Activated CD8-positive, alpha-beta memory T cell treated with anti-CD3 and anti-CD28 coated beads, Interleukin-2, amount 50 U/mL, for 1 hour (primary cell): ENCODE results near the gene ATP5PD.

Source experiments
- DNase-seq: peaks from one replicate; pipeline ENCODE4 v3.0.0-alpha.2; 2020; ENCODE audit errors: extremely low read depth

Gene ATP5PD

DNA sequence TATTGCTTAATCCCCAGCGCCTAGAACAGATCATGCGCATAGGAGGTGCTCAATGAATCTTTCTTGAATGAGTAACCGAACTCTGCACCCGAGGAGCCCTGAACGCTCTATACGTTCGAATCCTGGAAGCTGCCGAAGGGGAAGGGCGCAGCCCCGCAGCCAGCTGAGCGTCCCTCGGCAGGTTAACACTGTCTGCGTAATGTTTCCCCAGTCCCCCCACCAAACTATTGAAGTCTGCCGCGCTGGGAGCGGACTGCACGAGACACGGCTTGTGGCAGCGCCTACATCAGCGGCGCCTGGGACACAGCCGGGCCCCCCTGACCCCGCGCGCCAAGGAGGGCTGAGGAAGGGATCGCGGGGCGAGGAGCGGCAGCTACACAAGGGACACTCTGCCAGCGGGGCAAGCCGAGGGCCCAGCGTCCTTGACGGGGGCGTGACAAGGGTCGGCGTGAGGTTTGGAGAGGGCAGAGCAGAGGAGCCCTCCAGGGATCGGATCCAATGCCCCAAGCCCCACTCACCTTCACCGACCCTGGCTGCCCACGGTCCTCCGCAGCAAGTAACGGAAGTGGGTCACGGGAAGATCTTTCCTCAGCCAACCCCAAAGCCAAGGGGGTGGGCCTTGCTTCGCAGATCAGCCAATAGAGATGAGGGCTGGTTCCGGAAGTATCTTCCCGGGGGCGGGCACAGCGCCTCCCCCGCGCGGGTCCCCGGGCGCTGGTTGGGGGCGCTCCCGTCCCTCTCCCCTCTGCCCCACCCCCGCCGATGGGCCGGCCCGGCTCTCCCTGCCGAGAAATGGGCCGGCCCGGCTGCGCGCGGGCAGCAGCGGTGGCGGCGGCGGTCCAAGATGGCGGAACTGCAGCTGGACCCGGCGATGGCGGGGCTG, at the start of gene ATP5PD, which contains the start of gene KCTD2:
Gene ATP5PD (minus strand): TSS at position 563 of the 883 bp plus-strand sequence. CDS start 4,319 bp downstream, outside the sequence.
Gene KCTD2 (plus strand): TSS at position 819 of the 883 bp plus-strand sequence. CDS start 26 bp downstream, at position 845.
- peak; percentile 84 for DNase-seq

- no peak for DNase-seq
These were observed 49.4 kb upstream of the ATP5PD start for GRCh38 chr17:75096082-75096625.

- DNase-seq = no peak
These were observed 48.2 kb upstream of the ATP5PD start for GRCh38 chr17:75094871-75095399.

DNA sequence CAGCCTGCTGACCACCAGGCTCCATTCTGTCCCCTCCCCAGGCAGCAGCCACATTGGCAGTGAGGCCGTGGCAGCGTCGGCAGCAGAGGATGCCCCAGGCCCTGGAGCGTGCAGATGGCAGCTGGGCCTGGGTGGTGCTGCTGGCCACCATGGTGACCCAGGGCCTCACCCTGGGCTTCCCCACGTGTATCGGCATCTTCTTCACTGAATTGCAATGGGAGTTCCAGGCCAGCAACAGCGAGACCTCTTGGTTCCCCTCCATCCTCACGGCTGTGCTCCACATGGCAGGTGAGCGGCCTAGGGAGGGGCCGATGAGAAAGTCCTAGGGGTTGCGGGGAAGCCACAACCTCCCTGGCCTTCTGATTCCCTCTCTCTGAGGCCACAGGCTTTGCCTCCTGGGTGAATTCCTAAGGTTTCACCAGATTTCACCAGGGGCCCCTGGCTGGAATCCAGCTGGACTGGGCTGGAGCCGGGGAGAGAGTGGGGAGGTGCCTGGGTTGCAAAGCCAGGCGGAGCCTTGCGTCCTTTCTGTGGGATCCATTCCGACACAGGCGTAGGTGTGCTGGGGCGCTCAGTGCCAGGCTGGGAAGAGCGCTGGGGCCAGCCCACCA, 46.9 kb upstream of the ATP5PD start:
- no peak for DNase-seq

GRCh38 chr17:75091855-75092327, 45.1 kb upstream of the ATP5PD start:
- DNase-seq = no peak

GRCh38 chr17:75090871-75091854, 44.4 kb upstream of the ATP5PD start:
- no peak for DNase-seq

GRCh38 chr17:75088465-75089417, 42.0 kb upstream of the ATP5PD start:
- no peak for DNase-seq

GRCh38 chr17:75087558-75088453, 41.0 kb upstream of the ATP5PD start, which contains the start of gene SLC16A5:
SLC16A5 (plus strand) TSS chr17:75087954; CDS start chr17:75093637, 5,683 bp downstream.
- DNase-seq = no peak

GRCh38 chr17:75087182-75087557, 40.4 kb upstream of the ATP5PD start:
- DNase-seq = no peak

- no peak for DNase-seq
These were observed 39.9 kb upstream of the ATP5PD start for GRCh38 chr17:75086496-75087181.

DNA sequence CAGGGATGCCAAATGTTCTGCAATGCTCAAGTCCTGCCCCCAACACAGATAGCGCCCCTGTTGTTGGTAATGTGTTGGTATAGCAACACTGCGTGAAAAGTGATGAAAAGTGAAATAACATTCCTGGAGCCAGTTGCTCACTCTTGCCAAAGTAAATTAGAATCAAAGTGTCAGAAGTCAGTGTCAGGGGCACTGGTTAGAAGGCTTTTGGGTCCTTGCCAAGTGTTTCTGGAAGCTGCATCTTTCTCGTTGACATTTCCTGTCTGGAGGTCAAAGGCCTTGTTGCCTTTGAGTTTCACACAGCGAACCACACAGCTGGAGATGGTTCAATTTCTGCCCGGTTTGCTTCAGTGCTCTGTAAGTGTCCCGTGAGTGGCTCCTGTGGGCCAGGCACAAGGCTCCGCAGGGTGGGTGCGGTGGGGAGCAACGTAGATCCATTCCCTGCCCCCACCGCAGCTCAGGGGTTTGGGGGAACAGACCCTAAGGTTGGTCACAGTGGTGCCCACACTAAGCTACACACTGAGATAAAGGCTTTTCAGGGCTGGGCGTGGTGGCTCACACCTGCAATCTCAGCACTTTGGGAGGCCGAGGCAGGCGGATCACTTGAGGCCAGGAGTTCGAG, 37.4 kb upstream of the ATP5PD start:
- DNase-seq = peak; percentile 27

DNA sequence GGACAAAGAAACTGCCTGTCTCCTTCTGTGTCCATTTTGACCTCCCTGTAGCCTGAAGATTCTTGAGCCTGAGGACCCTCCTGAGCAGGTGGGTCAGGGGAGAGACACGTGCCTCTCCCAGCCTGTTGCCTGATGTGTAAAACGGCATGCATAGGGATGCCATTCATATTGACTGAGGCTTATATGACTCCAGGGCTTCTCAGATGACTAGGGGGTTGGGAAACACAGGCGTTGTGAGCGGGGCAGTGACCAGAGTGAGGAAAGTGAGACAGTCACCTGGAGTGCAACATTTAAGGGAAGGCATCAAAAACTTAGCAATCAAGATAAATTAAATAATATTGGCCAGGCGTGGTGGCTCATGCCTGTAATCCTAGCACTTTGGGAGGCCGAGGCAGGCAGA, 35.9 kb upstream of the ATP5PD start:
- DNase-seq = no peak

DNA sequence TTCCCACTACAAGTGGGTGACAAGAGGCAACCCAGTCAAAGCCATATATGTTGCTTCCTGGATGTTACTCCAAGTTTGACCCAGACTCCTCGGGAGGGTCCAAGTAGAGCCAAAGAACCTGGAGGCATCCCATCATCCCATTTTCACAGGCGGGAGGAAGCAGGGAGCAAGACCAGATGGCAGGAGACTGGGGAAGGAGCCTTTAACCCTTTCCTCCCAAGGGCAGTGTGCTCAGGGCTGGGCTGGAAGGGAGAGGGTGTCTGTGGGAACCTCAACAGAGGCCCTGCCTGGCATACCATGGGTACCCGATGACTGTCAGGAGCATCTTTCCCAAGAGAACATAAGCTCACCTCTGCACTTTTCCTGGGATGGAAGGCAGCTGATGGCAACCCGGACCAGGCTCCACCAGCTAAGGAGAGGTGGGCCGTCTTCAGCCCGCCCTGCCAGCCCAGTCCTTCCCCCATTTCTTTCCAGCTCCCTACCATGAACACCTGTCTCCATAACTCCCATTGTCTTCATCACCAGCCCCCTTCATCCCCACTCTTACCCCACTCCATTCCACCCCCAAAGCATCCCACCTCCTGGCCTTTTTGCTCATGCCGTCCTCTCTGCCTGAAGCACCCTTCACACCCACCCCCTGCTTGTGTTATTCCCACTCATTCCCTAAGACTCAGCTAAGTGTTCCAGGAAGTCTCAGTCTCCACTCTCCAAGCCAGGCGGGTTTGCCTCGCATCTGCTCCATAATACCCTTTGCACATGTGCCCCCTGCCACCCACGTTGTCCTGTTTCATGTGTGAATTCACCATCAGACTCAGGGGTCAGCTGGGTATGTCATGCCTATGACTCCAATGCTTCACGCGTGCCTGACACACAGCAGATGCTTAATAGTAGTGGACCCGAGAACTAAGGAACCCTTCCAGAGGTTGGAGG, 35.1 kb upstream of the ATP5PD start:
- DNase-seq = no peak

- no peak for DNase-seq
These were observed 32.2 kb upstream of the ATP5PD start for GRCh38 chr17:75079023-75079373.

GRCh38 chr17:75078284-75079022, 31.7 kb upstream of the ATP5PD start:
- no peak for DNase-seq
